MM.1S (cell line): ENCODE measurements around the gene SLCO2B1.

Experiments used
- DNase-seq: peaks from one replicate; pipeline ENCODE4 v3.0.0-alpha.2; 2015
- H2AFZ ChIP-seq: fragments of 300-600 bp; sonication (generic); 2 replicates; pipeline ENCODE4 v1.6.0; 2016; ENCODE audit warnings: antibody characterized with exemption, low read length
- H3F3A ChIP-seq: fragments of 300-600 bp; sonication (generic); 2 replicates; pipeline ENCODE4 v1.6.1; 2016; ENCODE audit warnings: mild to moderate bottlenecking, antibody characterized with exemption, low read length, moderate library complexity, mixed read lengths; ENCODE audit not compliant: insufficient read depth
- H3K27ac ChIP-seq: fragments of 300-600 bp; sonication (generic); 2 replicates; pipeline ENCODE4 v1.5.1; 2016; ENCODE audit warnings: mild to moderate bottlenecking, low read length
- H3K27me3 ChIP-seq: fragments of 300-600 bp; sonication (generic); replicated peaks from 2 replicates; pipeline ENCODE4 v1.6.0; 2016; ENCODE audit warnings: low read length; ENCODE audit not compliant: insufficient read depth
- H3K36me3 ChIP-seq: fragments of 300-600 bp; sonication (generic); replicated peaks from 2 replicates; pipeline ENCODE4 v1.6.1; 2016; ENCODE audit warnings: mild to moderate bottlenecking, low read length, mixed read lengths; ENCODE audit not compliant: insufficient read depth
- H3K4me1 ChIP-seq: fragments of 300-600 bp; sonication (generic); 2 replicates; pipeline ENCODE4 v1.6.1; 2016; ENCODE audit warnings: low read length, mixed read lengths
- H3K4me2 ChIP-seq: fragments of 300-600 bp; sonication (generic); 2 replicates; pipeline ENCODE4 v1.6.0; 2016; ENCODE audit warnings: low read depth, low read length
- H3K4me3 ChIP-seq: fragments of 300-600 bp; sonication (generic); 2 replicates; pipeline ENCODE4 v1.5.1; 2016; ENCODE audit warnings: low read length, mixed read lengths
- H3K79me2 ChIP-seq: fragments of 300-600 bp; sonication (generic); 2 replicates; pipeline ENCODE4 v1.6.1; 2016; ENCODE audit warnings: mixed run types, low read length, mixed read lengths
- H3K9ac ChIP-seq: fragments of 300-600 bp; sonication (generic); 2 replicates; pipeline ENCODE4 v1.6.1; 2016; ENCODE audit warnings: low read length, mixed read lengths
- H3K9me2 ChIP-seq: fragments of 300-600 bp; sonication (generic); replicated peaks from 2 replicates; pipeline ENCODE4 v1.6.1; 2016; ENCODE audit warnings: mild to moderate bottlenecking, low read length, mixed read lengths; ENCODE audit not compliant: insufficient read depth
- H3K9me3 ChIP-seq: fragments of 300-600 bp; sonication (generic); replicated peaks from 2 replicates; pipeline ENCODE4 v1.6.1; 2016; ENCODE audit warnings: mild to moderate bottlenecking, low read length, mixed read lengths; ENCODE audit not compliant: insufficient read depth
- H4K20me1 ChIP-seq: fragments of 300-600 bp; sonication (generic); 2 replicates; pipeline ENCODE4 v1.6.1; 2016; ENCODE audit warnings: mild to moderate bottlenecking, low read length, moderate library complexity, mixed read lengths; ENCODE audit not compliant: insufficient read depth
- CTCF ChIP-seq: fragments of 300-600 bp; sonication (generic); IDR thresholded peaks from 2 replicates; pipeline ENCODE4 v1.5.1; 2016; ENCODE audit warnings: antibody characterized with exemption, low read length, mixed read lengths
- EZH2 ChIP-seq: fragments of 300-600 bp; sonication (generic); optimal IDR thresholded peaks from 2 replicates; pipeline ENCODE3; 2017; ENCODE audit warnings: low read depth, mild to moderate bottlenecking, antibody characterized with exemption, low read length, mixed read lengths
- EZH2phosphoT487 ChIP-seq: fragments of 300-600 bp; sonication (generic); IDR thresholded peaks from 2 replicates; pipeline ENCODE4 v1.6.1; 2018; ENCODE audit warnings: antibody characterized with exemption, low read length

SLCO2B1 gene

GRCh38 chr11:75150879-75151278 lies at the start of gene SLCO2B1:
Gene SLCO2B1, plus strand, starts transcription at chr11:75151107. Its CDS starts 275 bp downstream, at chr11:75151382.
- TF ChIP-seq CTCF, result no peak
- no peak for TF ChIP-seq EZH2
- TF ChIP-seq EZH2phosphoT487, result no peak
- Histone ChIP-seq H3K9me3 (no peaks in the 10 kb centered on the region), H3K36me3 (no peaks in the 10 kb centered on the region), H3K4me1 (no peaks in the 10 kb centered on the region), H3K9me2 (no peaks in the 10 kb centered on the region), H3K4me3 (no peak within 1 kb of the TSS), H3K27ac (no peak within 1 kb of the TSS), H3K79me2 (no peaks in the 10 kb centered on the region), H3K9ac (no peak within 1 kb of the TSS), H3K4me2 (no peak within 1 kb of the TSS), H3K27me3 (no peaks in the 10 kb centered on the region), H2AFZ (no peak within 1 kb of the TSS), H3F3A (no peaks in the 10 kb centered on the region), H4K20me1 (no peaks in the 10 kb centered on the region)
- DNase-seq, result no peak

DNA sequence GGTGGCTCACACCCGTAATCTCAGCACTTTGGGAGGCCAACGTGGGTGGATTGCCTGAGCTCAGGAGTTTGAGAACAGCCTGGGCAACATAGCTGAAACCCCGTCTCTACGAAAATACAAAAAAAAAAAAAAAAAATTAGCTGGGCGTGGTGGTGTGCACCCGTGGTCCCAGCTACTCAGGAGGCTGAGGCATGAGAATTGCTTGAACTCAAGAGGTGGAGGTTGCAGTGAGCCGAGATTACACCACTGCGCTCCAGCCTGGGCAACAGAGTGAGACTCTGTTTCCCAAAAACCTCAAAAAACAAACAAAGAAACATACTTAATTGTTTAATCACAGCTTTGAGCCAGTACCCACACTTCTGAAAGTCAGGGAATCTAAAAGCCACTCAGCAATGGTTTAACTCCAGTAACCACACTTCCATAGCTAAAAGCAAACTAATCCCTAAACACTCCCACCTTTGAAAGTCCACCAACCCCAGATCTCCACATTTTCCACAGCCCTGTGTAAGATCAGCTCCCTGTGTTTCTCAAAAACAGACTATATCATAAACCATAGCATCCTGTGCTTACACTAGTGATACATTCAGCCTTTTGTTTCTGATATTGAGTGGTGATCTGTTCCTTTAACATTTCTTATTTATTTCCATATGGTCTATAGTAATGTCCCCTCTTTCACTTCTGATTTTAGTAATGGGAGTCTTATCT lies 49.3 kb upstream of the SLCO2B1 start:
- Histone ChIP-seq H2AFZ (no peak overlapping the region), H4K20me1 (no peaks in the 10 kb centered on the region), H3K9me3 (no peaks in the 10 kb centered on the region), H3K4me2 (no peak overlapping the region), H3K27me3 (no peaks in the 10 kb centered on the region), H3K4me3 (no peak overlapping the region), H3K27ac (no peak overlapping the region), H3K9ac (no peak overlapping the region), H3K9me2 (no peaks in the 10 kb centered on the region), H3K4me1 (no peaks in the 10 kb centered on the region; the same call in 1 of the 2 replicates), H3K36me3 (no peaks in the 10 kb centered on the region), H3F3A (0 out of 2 replicates have a peak, but pooled peaks cover 5% of the 10 kb centered on the region), H3K79me2 (no peaks in the 10 kb centered on the region)
- no peak for TF ChIP-seq EZH2
- TF ChIP-seq CTCF, result no peak
- no peak for TF ChIP-seq EZH2phosphoT487
- DNase-seq, result no peak

- Histone ChIP-seq H3F3A (0 out of 2 replicates have a peak, but pooled peaks cover 5% of the 10 kb centered on the region), H2AFZ (no peak overlapping the region), H3K9ac (no peak overlapping the region), H3K4me2 (no peak overlapping the region), H4K20me1 (no peaks in the 10 kb centered on the region), H3K27me3 (no peaks in the 10 kb centered on the region), H3K9me3 (no peaks in the 10 kb centered on the region), H3K36me3 (no peaks in the 10 kb centered on the region), H3K9me2 (no peaks in the 10 kb centered on the region), H3K27ac (no peak overlapping the region), H3K4me3 (no peak overlapping the region), H3K4me1 (no peaks in the 10 kb centered on the region; the same call in 1 of the 2 replicates), H3K79me2 (no peaks in the 10 kb centered on the region)
- no peak for DNase-seq
- no peak for TF ChIP-seq EZH2phosphoT487
- TF ChIP-seq CTCF, result no peak
- no peak for TF ChIP-seq EZH2
These were observed 47.4 kb upstream of the SLCO2B1 start for GRCh38 chr11:75103380-75104026.
